ENCODE results near the gene MAPKBP1. TPM values are rescaled to one million over a fixed set of nuclear protein-coding genes. Genes with fewer than 3 reads are reported as not detected.
"Not testable (repeated sequence)": the region's sequence is repeated elsewhere in the genome, so short reads cannot be mapped to it uniquely, and the experiment has no call there.

Gene MAPKBP1
- total RNA-seq, 1 donor from 2014 or later: 36.6 TPM

DNA sequence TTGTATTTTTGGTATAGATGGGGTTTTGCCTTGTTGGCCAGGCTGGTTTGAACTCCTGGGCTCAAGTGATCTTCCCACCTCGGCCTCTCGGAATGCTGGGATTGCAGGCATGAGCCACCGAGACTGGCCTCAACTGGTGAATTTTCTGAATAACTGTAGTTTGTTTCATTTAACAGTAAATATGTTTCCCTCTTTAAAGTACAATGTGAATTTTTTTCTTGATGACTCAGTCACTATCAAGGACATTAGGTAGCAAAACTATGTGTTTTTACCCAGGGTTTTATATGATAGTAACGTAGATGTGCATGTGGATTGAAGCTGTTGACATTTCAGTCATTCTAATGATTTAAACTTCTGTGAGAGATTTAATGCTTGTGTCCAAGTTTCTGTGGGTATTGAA lies 40.2 kb upstream of the MAPKBP1 start:
- Mint-ChIP-seq H3K36me3 (ENCODE audit: low read depth) (peaks cover 5% of the 10 kb centered on the region), H3K27me3 (ENCODE audit: low read depth) (no peaks in the 10 kb centered on the region), H3K27ac (ENCODE audit: unreplicated experiment) (no peak overlapping the region), H3K4me1 (no peaks in the 10 kb centered on the region), H3K4me3 (no peak overlapping the region), H3K9me3 (no peaks in the 10 kb centered on the region)
- DNase-seq (ENCODE audit: low read depth, low spot score): no peak
- TF ChIP-seq, protein P1, sequence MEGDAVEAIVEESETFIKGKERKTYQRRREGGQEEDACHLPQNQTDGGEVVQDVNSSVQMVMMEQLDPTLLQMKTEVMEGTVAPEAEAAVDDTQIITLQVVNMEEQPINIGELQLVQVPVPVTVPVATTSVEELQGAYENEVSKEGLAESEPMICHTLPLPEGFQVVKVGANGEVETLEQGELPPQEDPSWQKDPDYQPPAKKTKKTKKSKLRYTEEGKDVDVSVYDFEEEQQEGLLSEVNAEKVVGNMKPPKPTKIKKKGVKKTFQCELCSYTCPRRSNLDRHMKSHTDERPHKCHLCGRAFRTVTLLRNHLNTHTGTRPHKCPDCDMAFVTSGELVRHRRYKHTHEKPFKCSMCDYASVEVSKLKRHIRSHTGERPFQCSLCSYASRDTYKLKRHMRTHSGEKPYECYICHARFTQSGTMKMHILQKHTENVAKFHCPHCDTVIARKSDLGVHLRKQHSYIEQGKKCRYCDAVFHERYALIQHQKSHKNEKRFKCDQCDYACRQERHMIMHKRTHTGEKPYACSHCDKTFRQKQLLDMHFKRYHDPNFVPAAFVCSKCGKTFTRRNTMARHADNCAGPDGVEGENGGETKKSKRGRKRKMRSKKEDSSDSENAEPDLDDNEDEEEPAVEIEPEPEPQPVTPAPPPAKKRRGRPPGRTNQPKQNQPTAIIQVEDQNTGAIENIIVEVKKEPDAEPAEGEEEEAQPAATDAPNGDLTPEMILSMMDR (conservative IDR thresholded peaks at IDR 0.05): no peak

DNA sequence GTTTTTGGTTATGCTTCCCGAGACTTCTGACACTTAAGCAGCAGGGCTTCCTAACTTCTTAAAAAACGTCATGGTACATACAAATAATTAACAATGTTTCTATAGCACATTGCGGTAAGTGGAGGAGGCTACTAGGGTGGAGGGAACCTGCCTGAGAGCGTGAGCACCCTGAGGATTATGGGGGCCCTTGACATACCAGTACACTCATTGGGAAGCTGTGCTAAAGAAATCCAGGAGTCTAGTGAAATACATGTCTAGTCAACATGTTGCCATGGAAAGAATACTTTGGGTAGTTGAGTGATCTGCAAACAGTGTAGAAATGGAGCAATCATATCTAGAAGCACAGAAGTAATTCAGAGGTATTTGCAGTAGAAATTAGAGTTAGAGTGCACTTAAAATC lies 39.2 kb upstream of the MAPKBP1 start:
- Mint-ChIP-seq H3K4me1 (no peaks in the 10 kb centered on the region), H3K36me3 (ENCODE audit: low read depth) (peaks cover 7% of the 10 kb centered on the region), H3K9me3 (no peaks in the 10 kb centered on the region), H3K27me3 (ENCODE audit: low read depth) (no peaks in the 10 kb centered on the region), H3K4me3 (no peak overlapping the region), H3K27ac (ENCODE audit: unreplicated experiment) (no peak overlapping the region)
- DNase-seq (ENCODE audit: low read depth, low spot score): no peak
- TF ChIP-seq, protein P1 (conservative IDR thresholded peaks at IDR 0.05): no peak

DNA sequence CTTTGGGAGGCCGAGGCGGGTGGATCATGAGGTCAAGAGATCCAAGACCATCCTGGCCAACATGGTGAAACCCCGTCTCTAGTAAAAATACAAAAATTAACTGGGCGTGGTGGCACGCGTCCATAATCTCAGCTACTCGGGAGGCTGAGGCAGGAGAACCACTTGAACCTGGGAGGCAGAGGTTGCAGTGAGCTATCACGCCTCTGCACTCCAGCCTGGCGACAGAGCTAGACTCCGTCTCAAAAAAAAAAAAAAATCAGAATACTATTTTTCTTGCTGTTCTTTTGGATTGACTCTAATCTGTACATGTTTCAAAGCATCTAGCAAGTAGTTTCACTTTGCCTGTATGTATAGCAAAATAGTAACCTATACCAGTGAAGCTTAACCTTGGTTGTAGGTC lies 38.8 kb upstream of the MAPKBP1 start:
- DNase-seq (ENCODE audit: low read depth, low spot score); H3K36me3 Mint-ChIP-seq (ENCODE audit: low read depth); H3K4me3 Mint-ChIP-seq; H3K9me3 Mint-ChIP-seq; H3K27me3 Mint-ChIP-seq (ENCODE audit: low read depth); H3K4me1 Mint-ChIP-seq; H3K27ac Mint-ChIP-seq (ENCODE audit: unreplicated experiment): not testable (repeated sequence)

DNA sequence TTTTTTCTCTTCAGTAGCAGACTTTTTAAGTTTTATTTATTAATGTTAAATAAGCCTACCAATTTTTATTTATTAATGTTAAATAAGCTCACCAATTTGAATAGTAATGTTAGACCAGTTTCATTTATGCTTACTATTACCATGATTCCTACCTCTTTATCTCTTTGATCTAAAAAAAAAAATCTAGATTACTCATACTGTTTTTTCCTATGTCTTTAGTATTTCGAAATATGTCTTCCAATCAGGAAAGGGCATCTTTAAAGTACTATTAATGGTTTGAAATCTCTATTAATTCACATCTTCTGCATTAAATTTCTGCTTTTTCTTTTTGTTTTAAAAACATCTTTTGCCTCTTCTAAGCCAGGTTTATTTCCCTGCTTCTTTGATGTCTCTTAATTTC lies 27.5 kb upstream of the MAPKBP1 start:
- TF ChIP-seq, protein P1 (conservative IDR thresholded peaks at IDR 0.05): no peak
- Mint-ChIP-seq H3K36me3 (ENCODE audit: low read depth) (peaks cover 26% of the 10 kb centered on the region), H3K27ac (ENCODE audit: unreplicated experiment) (no peak overlapping the region)

DNA sequence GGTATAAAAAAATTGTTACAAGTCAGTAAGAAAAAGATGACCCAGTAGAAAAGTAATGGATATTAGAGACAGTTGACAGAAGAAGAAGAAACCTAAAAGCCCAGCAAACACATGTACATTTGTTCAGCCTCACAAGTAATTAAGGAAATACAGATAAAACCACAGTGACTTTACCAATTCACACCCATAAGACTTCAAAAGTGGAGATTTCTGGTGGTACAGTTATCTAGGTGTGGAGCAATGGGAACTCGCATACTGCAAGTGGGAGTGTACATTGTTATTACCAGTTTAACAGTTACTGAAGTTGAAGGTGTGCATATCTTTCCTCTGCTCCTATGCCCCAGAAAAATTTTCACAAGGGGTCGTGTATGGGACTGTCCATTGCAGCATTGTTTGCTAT lies 18.1 kb upstream of the MAPKBP1 start:
- no peak overlapping the region for H3K27ac Mint-ChIP-seq (ENCODE audit: unreplicated experiment)

More for the DNA sequence above, 27.5 kb upstream of the MAPKBP1 start:
- DNase-seq (ENCODE audit: low read depth, low spot score): no peak
- Mint-ChIP-seq H3K27me3 (ENCODE audit: low read depth) (no peaks in the 10 kb centered on the region), H3K4me3 (no peak overlapping the region), H3K4me1 (no peaks in the 10 kb centered on the region), H3K9me3 (no peaks in the 10 kb centered on the region)

DNA sequence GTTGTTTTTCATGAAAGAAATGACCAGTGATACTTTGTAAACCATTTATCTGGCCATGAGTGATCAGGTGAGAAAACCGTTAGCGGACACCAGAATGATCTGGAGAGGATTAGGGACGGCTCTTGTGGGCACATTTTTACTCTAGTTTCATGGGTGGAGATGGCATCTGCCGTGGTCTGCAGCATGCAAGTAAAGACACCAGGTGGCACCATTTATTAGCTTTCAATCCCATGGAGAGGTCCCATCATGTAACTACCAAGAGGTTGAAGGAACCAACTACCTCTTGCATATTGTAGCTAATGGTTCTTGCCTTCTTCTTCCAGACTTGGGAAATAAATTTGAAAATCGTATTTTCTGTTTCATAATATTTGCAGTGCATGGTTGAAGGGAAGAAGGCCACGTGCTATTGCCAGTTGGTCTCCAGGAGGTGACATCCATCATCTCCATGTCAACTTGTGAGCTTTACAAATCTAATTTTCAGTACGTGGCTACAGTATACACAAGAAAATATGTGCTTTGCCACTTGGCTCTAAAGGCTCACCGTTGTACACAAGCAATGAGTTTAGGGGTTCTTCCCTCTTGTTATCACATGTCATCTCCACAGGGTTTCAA lies 1.5 kb upstream of the MAPKBP1 start:
- H3K27me3 Mint-ChIP-seq (ENCODE audit: low read depth): no peaks in the 10 kb centered on the region
- peaks cover 35% of the 10 kb centered on the region for H3K4me1 Mint-ChIP-seq
- TF ChIP-seq, protein P1 (conservative IDR thresholded peaks at IDR 0.05): peak; percentile 67
- H3K27ac Mint-ChIP-seq (ENCODE audit: unreplicated experiment): no peak overlapping the region
- DNase-seq (ENCODE audit: low read depth, low spot score): no peak
- no peaks in the 10 kb centered on the region for H3K36me3 Mint-ChIP-seq (ENCODE audit: low read depth)
- H3K4me3 Mint-ChIP-seq: no peak overlapping the region
- H3K9me3 Mint-ChIP-seq: no peaks in the 10 kb centered on the region

More for the DNA sequence above, 18.1 kb upstream of the MAPKBP1 start:
- Mint-ChIP-seq H3K9me3 (no peaks in the 10 kb centered on the region), H3K27me3 (ENCODE audit: low read depth) (no peaks in the 10 kb centered on the region), H3K36me3 (ENCODE audit: low read depth) (peaks cover 8% of the 10 kb centered on the region), H3K4me1 (no peaks in the 10 kb centered on the region), H3K4me3 (no peak overlapping the region)
- TF ChIP-seq, protein P1 (conservative IDR thresholded peaks at IDR 0.05): no peak
- DNase-seq (ENCODE audit: low read depth, low spot score): no peak

All from neural crest cell (in vitro differentiated cells).